ENCODE results near the gene EXOSC6.
"Not testable (repeated sequence)": the region's sequence is repeated elsewhere in the genome, so short reads cannot be mapped to it uniquely, and the experiment has no call there.

The EXOSC6 gene

GRCh38 chr16:70200063-70200462 lies 51.7 kb downstream of the EXOSC6 start:
- not testable (repeated sequence) for DNase-seq (ENCODE audit: extremely low read depth in 1 of 2, low read depth in 1 of 2)

GRCh38 chr16:70199170-70199569 lies 52.6 kb downstream of the EXOSC6 start:
- DNase-seq (ENCODE audit: extremely low read depth in 1 of 2, low read depth in 1 of 2) = not testable (repeated sequence)

GRCh38 chr16:70198666-70199065 lies 53.1 kb downstream of the EXOSC6 start:
- DNase-seq (ENCODE audit: extremely low read depth in 1 of 2, low read depth in 1 of 2) = not testable (repeated sequence)

GRCh38 chr16:70198230-70198629 lies 53.5 kb downstream of the EXOSC6 start:
- DNase-seq (ENCODE audit: extremely low read depth in 1 of 2, low read depth in 1 of 2) = not testable (repeated sequence)

- DNase-seq (ENCODE audit: extremely low read depth in 1 of 2, low read depth in 1 of 2) = not testable (repeated sequence)
Observed at GRCh38 chr16:70197611-70198010, 54.1 kb downstream of the EXOSC6 start.
